NCI-H1092 (cell line): ENCODE data around the gene SH3PXD2A.
"Not testable (repeated sequence)": the region's sequence is repeated elsewhere in the genome, so short reads cannot be mapped to it uniquely, and the experiment has no call there.

Experiments
- DNase-seq: peaks from one replicate; lab custom pipeline; 2025; lab: John Stamatoyannopoulos, UW

The SH3PXD2A gene

DNA sequence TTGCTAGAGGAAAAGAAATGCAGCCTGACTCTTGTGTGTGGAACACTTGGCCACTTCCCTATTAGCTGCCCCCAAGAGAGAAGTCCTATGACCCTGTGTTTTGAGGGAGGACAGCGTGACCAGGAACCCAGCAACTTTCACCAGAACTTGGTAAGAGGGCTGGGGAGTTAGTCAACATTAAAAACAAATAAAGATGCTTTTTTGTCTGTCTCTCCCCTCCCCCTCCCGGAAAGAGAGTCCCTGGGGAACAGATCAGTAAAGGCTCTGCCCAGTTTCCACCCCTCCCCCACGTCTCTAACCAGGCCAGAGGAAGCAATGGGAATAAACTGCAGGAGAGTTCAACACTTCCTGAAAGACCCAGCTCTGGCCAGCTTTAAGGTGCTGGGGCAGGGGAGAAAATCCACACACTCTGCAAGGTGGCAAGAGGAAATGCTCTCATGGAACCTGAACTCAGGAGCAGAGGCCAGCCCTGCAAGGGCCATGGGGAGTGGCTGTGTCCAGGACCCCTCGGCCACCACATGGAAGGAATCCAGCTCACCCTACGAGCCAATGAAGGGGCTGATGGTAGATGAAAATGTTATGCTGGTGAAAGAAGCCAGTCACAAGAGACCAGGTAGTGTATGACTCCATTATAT is 21.5 kb downstream of the SH3PXD2A start:
- DNase-seq: no peak

DNA sequence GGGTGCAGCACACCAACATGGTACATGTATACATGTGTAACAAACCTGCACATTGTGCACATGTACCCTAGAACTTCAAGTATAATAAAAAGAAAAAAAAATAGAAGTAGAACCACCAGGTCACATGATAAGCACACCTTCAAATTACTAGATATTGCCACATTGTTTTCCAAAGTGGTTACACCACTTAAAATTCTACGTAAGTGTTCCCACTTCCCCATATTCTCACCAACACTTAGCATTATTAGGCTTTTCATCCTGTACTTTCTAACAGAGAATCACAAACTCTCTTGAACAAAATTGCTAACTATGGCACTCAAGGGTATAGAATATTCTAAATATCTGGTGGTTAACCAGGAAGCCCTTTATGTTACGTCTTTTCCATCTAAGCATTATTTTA is 22.6 kb downstream of the SH3PXD2A start:
- DNase-seq: no peak

DNA sequence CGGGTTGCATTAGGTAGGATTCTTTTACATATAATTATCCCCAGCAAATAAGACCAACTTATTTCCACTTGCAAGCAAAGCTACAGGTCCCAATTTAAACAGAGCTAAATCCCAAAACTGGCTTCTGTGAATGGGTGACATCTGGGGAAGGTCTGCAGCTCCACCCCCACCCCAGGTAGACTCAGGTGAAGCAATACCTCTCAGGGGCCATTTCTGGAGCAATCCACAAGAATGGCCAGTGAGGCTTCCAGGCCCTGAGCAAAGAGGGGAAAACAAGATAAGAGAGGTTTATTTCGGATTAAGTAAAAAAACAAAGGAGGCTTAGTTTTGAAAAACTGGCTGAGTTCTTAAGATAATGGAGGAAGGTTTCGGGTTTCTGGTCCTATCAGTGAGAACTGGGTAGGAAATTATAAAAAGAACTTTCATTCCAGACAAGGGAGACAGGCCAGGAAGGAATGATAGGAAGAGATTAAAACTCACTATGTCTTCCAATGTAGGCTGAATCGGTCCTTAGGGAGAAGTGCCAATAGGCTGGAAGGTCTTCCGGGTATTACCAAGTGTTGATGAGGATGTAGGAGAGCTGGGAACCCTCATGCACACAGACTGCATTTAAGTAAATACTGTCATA is 25.4 kb downstream of the SH3PXD2A start:
- DNase-seq: no peak

DNA sequence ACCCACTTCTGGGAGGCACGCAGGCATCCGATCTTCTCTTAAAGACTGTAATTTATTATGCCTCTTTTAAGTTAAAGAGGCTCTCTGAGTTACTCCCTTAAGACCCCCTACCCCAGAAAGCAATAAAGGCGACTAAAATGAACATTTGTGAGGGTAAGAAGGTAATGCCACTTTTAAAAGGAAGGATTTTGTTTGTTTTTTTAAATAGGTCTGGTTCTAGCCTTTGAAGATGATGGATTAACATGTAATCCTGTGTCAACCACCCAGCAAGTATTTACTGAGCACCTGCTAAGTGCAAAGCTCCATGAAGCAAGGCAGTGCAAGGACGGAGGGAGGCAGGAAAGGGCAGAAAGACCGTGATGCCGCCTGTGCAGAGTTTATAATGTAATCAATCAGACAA is 26.1 kb downstream of the SH3PXD2A start:
- no peak for DNase-seq

DNA sequence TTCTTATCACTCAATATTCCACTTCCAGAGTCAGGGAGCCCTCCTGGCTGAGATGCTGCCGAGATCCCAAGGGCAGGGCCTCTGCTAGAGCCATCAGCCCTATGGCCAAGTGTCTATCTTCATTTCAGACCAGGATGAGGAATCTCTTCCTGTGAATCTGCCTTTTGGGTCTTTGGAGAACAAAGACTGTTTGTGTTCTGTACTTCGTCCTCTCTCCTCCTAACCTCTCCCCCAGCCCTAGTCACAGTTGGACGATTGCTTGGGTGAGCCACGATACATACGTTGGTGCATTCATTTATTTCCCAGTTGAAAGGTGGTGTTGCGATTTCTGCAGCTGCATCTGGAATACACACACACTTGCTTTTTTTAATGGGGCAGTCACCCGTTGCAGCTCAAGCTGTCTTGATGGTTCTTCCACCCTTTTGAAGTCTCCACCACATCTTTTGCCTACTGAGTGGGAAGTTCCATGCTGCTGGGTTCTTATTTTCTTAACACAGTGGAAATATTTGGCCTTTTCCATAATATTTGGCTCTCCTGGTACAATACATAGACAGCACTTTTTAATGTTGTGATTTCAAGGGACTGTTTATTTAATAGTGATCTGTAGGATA is 26.7 kb downstream of the SH3PXD2A start:
- DNase-seq: no peak

DNA sequence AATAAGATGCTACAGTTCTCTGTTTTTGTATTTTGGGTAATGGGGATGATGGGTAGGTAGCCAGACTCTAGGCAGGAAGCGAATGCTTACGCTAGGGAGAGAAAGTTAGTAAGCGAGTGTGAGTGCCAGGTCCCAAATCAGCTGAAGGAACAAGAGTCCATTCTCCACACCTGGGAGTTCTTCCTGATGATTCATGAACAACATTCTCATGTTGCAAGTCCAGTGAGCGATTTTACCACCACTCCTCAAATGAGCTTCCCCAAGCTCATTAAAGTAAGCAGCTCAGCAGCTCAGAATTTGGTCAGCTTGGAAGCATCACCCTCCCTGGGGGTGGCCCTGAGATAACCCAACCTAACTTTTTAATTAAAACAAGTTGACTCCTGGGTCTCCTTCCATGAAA is 27.3 kb downstream of the SH3PXD2A start:
- no peak for DNase-seq

DNA sequence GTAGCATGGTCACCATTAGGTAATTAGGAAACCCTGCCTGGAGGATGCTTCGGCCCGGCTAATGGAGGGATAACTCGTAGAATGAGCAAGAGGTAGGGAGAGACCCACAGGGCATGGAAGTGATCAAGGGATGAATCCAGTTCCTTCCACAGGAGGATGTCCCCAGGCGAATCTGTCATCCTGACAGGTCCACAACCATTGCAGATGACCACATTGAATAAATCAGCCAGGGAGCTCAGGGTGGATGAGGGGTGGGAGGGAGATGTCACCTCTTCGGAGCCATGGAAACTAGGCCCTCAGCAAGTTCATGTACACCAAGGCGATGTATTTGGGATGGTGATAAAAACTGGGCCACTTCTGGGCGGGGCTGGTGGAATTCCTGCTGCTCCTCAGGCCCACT is 28.5 kb downstream of the SH3PXD2A start:
- no peak for DNase-seq

DNA sequence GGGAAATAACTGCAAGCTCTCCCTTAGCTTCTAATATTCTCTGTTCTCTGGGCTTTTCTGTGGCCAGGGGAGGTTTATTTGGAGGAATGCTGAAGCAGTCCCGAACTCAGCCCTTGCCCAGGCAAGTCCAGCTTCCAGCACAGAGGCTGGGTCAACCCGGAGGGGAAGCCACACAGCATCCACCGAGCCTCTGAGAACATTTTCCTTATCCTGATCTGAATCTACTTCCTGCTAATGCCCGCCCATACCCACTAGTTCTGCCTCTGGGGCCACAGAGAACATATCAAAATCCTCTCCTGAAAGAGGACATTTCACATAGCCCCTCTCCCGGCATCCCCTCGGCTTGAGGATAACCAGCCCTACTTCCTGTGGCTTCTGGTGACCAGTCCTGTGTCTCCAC is 31.1 kb downstream of the SH3PXD2A start:
- no peak for DNase-seq

DNA sequence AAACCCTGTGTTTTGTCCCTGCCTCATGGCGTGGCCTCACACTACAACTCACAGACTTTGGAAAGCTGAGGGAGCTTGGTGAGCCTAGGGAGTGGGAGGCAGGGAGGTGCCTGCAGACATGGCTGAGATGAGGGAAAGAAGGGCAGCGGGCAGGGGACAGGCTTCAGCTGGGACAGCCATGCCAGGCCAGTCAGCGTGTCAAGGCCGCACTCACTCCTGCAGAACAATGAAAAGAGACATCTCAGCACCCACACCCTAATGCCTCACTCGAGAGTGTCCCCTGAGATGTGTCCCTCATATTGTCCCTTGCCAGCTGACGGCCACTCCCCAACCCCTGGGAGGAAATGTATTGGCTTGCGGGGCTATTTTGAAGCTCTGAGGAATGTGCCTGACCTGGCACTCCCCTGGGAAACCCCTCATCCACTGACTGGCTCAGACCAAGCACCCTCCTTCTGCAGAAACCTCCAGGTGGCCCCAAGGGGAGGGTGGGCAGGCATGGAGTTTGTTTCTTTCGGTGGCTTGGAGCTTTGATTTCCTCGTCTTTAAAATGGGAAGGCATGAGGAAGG is 31.6 kb downstream of the SH3PXD2A start:
- DNase-seq: no peak

DNA sequence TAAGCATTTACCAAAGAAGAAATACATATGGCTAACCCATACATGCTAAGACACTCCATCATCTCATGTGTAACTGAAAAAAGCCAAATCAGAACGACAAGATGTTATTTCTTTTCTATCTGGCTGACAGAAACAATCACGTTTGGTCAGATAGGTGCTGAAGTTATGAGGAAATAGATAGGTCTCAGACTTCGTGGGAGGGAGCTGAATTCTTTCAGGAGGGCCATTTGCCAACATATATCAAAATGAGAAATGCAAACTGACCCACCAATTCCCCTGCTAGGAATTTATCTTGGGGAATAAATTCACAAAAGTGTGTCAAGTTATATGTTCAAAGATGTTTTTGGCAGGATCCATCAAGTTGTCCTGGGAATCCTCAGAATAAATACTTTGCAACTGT is 32.6 kb downstream of the SH3PXD2A start:
- no peak for DNase-seq

DNA sequence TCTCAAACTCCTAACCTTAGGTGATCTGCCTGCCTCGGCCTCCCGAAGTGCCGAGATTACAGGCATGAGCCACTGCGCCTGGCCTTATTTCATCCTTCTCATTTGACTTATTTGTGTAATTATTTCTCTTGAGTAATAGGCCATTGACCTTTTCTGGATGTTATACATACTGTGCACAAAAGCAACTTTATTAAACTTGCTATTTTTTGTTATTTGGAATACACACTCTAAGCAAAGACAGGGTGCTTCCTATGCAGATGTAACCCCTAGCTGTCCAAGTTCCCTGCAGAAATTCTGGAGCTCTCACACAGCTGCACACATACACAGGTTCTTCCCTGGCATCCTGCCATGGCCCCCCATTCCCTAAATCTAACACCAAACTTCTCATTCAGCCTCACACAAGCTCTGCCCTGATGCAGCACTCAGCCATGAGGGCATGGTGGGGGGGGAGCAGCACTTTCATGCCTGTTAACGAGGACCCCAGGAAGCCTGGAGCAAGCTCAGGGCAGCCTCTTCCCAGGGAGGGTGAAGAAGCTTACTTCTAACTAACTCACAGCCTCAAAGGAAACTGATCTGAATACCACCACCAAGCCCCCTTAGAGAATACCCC is 33.2 kb downstream of the SH3PXD2A start:
- no peak for DNase-seq

DNA sequence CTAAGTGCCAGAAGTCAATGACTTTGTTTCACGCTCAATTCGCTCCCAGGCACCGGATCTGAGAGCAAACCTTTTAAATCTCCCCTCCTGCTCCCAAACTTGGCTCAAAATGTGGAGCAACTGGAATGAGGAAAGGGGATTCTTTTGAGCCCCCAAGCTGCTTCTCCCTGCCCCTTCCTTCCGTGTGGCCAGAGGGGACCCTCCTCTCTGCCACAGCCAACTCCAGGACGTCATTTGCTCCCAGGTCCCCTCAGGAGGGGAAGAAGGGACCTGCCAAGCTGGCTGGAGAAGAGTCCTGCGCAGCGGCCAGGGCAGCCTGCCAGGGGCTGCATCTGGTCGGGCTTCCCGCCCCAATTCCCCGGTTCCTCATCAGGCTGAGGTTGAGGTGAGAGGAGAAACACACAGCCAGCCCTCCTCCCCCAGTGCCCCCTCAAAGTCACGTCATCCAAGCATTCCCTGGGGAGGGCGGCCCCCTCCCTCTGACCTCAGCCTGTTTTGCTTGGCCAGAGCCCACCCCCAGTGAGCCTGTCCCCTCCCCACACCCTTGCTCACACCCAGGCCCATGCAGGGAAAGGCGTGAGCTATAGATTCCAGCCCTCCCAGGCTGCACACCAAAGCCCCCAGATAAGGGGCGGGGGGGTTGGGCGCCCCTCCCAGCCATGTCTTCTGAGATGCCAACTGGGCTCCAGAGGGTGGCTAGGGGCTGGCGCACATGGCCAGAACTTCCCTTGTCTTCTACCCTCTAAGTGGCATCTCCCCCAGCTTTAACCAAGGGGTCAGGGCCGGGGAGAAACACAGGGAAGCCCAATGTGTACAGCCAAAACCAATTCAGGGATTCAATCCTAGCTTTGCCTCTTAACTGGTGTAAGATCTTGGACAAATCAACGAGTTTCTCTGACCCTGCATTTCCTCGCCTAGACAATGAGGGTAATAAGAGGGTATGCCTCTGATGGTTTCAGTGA is 35.0 kb downstream of the SH3PXD2A start:
- peak; percentile 32 for DNase-seq

DNA sequence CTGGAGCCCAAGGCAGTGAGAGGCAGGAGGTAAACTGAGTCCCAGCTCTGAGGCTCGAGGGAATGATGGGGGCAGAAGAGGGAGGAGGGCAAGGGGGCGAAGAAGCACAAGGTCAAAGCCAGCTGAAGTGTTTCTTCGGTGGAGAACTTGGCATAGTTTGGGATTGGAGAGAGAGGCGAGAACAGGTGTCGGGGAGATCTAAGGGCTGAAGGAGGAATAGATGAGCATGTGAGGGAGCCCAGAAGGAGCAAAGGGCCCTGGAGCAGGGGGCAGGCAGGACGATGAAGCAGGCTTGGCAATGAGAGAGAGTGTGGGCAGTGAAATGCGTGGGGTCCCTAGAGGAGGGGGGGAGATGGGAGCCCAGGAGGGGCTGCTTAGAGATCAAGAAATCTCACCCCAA is 35.9 kb downstream of the SH3PXD2A start:
- DNase-seq: no peak

DNA sequence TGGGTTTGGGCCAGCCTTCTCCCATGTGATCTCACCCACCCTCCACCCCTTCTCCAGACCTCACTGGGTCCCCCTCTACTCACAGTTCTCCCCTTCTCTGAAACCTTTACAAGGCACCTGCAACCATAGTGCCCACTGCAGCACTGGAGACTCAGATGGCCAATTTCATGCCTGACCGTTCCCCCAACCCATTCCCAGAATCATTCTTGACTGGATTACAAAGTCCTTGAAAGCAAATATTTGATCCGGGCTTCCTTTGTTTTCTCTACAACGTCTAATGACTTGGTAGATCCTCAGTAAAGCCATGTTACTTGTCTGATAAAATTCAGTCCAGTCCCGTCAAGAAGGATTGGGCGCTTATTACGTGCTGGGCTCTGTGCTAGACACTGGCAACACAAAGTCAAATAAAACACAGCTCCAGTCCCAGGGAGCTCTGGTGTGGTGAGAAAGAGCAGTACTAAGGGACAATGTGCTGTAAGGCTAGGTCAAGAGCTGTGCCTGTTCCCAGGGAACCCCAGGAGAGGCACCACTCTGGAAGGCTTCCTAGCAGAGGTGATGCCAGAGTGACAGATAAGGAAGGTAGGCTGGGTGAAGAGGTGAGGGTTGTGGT is 36.5 kb downstream of the SH3PXD2A start:
- DNase-seq: no peak

DNA sequence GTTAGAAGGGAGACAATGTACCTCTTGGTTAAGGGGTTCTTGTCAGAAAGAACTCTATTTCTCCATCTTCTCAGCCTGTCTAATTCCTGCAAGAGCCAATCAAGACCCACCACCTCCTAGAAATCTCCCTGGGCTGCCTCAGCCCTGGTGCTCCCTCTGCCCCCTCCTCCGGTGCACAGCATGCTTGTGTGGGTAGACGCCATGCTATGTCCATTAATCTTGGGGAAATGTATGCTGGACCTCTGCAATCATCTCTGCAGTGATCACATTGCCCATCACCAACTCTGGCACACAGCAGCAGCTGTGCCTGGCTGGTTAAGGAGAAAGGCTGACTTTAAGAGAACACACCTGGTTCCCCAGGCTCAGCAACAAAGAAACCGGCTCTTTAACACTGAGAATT is 37.3 kb downstream of the SH3PXD2A start:
- DNase-seq: no peak

DNA sequence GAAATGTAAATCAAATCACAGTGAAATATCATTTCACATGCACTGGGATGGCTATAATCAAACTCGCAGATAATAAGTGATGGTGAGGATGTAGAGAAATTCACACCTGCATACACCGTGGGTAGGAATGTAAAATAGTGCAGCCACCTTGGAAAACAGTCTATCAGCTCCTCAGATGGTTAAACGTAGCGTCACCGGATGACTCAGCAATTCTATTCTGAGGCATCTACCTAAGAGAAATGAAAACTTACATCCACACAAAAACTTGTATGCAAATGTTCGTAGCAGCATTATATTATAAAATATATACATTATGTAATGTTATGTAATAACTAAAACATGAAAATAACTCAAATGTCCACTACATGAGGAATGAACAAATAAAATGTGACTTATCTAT is 38.9 kb downstream of the SH3PXD2A start:
- DNase-seq: no peak

DNA sequence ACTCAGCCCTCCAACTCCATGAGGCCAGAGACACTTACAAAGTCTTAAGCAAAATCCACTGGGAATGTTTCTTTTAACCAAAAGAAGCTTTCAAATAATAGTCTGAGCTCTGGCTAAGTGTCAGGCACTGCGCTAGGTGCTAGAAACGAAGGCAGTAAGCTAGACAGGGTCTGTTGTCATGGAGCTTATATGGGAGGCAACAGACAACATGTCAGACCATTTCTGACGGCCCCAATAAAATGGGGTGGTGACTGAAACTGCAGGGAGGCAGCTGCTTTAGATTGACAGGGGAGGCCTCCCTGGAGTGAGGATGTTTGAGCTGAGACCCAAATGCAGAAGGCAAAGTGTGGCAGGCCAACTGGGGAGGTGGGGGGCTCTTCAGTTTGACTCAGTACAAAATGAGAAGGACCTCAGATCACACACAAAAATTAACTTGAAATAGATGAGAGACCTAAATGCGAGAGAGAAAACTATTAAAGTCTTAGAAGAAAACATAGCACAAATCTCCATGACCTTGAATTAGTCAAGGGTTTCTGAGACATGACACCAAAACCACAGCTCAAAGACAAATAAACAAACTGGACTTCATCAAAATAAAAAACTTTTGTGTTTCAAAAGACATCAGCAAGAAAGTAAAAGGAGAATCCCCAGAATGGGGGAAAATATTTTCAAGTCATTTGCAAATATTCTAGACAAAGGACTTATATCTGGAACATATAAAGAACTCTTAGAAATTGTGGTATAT is 40.6 kb downstream of the SH3PXD2A start:
- DNase-seq: no peak

DNA sequence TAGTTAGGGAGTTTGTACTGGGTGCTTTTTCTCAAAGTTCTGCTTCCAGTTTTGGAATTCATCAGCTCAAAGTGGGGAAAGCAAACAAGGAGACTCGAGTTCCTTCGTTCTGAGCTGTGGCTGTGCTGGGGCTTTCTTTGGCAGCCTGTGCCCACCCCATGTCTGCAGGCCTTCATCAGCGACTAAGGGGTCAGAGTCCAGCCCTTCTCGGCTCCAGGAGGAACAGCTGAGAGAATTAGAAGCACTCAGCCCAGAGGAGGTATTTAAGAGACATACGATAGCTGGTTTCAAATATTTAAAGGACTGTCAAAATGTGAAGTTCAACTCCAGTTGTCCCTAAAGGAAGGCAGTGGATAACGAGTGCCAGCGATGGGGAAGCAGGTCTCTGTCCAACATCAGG is 41.3 kb downstream of the SH3PXD2A start:
- no peak for DNase-seq

DNA sequence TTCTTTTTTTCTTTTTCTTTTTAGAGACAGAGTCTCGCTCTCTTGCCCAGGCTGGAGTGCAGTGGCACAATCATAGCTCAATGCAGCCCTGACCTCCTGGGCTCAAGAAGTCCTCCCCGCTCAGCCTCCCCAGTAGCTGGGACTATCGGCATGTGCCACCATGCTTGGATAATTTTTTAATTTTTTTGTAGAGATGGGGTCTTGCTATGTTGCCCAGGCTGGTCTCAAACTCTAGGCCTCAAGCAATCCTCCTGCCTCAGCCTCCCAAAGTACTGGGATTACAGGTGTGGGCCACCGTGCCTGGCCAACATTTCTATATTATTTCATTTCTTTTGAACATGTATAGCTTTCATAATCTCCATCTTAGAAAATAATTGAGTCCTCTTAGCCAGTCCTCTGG is 42.1 kb downstream of the SH3PXD2A start:
- DNase-seq: not testable (repeated sequence)

DNA sequence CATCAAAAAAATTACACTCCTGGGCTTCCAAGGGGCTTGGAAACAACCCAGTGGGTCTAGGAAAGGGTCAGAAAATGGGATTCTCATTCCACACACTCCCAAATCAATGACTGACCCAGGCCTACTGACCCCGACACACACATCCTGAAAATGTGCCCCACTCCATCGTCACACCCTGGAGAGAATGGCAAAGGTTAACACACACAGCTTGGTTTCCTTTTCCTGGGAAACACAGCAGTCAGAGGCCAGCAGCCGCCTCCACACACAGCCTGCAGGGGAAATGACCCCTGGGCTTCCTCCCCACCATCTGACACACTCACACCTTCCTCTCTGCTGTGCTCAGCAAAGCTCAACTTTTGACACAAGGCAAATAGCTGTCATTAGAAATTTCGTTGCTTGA is 42.9 kb downstream of the SH3PXD2A start:
- no peak for DNase-seq

DNA sequence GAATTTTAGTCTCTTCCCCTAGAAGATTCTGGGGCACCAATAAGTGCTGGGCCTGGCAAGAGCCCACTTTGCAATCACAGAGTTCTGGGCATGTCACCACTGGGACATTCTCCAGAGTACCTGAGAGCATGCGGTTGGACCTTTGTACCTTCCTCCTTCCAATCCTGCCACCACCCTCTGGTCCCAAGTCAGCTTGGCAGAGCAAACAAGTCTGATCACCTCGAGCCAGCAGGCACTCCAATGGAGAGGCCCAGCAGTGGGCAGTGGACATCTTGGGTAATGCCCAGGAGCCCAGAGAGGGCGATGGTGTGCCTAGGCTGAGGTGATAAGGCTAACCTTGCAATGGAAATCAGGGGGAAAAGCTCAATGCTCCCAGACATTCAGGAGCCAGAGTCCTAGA is 43.4 kb downstream of the SH3PXD2A start:
- DNase-seq: no peak
